AG04450 (cell line): Measurements from ENCODE around the gene INSYN1. TPM values are rescaled to one million over a fixed set of nuclear protein-coding genes. Genes with fewer than 3 reads are reported as not detected.

Experiments used
- CTCF ChIA-PET: fragments of 300-600, 350-600 bp; formaldehyde crosslinking; extraction: SDS; loops from one replicate; lab custom pipeline; 2022; ENCODE audit warnings: antibody characterized with exemption, inconsistent platforms; lab: Charles Lee
- POLR2A ChIA-PET: fragments of 350-600 bp; formaldehyde crosslinking; extraction: SDS; loops from one replicate; lab custom pipeline; 2021; ENCODE audit warnings: antibody characterized with exemption, inconsistent platforms; lab: Yijun Ruan, JAX
- DNase-seq: peaks from one replicate; pipeline ENCODE4 v3.0.0-alpha.2; 2011; ENCODE audit warnings: low read depth, low spot score
- H3K27ac ChIP-seq: one replicate; pipeline ENCODE4 v1.5.1; 2012; ENCODE audit warnings: low read depth, low read length, control low read depth
- H3K27me3 ChIP-seq: one replicate; pipeline ENCODE4 v1.6.0; 2012; ENCODE audit warnings: low read length; ENCODE audit not compliant: control insufficient read depth, insufficient read depth
- H3K4me3 ChIP-seq: 2 replicates; pipeline ENCODE4 v1.5.1; 2011; ENCODE audit warnings: mild to moderate bottlenecking, low read depth, low read length, control low read depth
- H3K9me3 ChIP-seq: 2 replicates; pipeline ENCODE4 v1.5.1; 2012; ENCODE audit warnings: low read length; ENCODE audit not compliant: control insufficient read depth, insufficient read depth
- polyA plus RNA-seq: library from polyadenylated mRNA; depleted of rRNA; stranded (reverse); fragments of >200 nt; gene quantifications from 2 replicates; pipeline ENCODE4 v1.2.3, GENCODE V29; 2011
- TF ChIP-seq, protein P1 (sequence below): IDR thresholded peaks from 2 replicates; pipeline ENCODE4 v1.5.1; 2011; ENCODE audit warnings: low read depth, low read length, control low read depth, inconsistent platforms

The INSYN1 gene
- polyA plus RNA-seq, 1 experiment, result 0.29 TPM

DNA sequence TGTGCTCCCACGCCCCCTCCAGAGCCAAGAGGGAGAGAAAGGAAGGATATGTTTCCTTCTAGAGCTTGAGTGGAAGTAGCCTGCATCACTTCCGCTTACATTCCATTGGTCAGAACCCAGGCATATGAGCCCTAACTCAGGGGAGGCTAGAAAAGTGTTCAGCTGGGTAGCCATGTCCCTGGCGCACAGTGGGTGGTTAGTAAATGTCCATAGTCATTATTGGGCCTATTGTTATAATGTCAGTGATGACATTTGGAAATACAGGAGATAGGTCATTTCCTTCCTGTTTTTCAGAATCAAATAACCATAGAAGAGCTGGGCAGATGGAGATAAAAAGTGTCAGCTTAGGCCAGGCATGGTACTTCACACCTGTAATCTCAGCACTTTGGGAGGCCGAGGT is 41.6 kb downstream of the INSYN1 start:
- H3K4me3 ChIP-seq, result no peak overlapping the region
- no peaks in the 10 kb centered on the region for H3K9me3 ChIP-seq
- H3K27ac ChIP-seq, result no peak overlapping the region
- ChIA-PET POLR2A (no interaction called here), CTCF (interaction anchor here (0.9 to 1.0 kb wide), 2 partner anchors 11 to 151 kb away, joined by 3 to 9 read pairs; no protein-coding TSS in a partner anchor)
- TF ChIP-seq, protein P1, sequence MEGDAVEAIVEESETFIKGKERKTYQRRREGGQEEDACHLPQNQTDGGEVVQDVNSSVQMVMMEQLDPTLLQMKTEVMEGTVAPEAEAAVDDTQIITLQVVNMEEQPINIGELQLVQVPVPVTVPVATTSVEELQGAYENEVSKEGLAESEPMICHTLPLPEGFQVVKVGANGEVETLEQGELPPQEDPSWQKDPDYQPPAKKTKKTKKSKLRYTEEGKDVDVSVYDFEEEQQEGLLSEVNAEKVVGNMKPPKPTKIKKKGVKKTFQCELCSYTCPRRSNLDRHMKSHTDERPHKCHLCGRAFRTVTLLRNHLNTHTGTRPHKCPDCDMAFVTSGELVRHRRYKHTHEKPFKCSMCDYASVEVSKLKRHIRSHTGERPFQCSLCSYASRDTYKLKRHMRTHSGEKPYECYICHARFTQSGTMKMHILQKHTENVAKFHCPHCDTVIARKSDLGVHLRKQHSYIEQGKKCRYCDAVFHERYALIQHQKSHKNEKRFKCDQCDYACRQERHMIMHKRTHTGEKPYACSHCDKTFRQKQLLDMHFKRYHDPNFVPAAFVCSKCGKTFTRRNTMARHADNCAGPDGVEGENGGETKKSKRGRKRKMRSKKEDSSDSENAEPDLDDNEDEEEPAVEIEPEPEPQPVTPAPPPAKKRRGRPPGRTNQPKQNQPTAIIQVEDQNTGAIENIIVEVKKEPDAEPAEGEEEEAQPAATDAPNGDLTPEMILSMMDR, result no peak
- DNase-seq, result no peak
- no peaks in the 10 kb centered on the region for H3K27me3 ChIP-seq

DNA sequence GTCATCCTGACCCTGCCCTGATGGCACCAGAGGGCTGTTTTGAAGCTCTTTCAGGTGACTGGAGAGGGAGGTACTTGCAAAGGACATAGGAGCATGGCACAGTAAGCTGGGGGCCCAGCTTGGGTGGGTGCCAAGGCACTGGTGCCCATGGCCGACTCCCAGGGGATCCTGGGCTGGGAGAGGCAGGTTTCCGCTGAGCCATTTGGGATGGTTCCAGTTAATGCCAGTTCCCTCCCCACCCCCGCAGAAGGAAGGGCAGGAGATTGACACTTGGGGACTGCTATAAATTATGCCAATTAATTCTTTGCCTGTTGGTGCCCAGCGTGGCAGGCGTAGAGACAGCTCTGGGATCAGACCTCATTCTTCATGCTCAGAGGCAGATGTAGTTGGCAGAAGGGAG is 42.8 kb downstream of the INSYN1 start:
- Histone ChIP-seq H3K27me3 (no peaks in the 10 kb centered on the region), H3K9me3 (no peaks in the 10 kb centered on the region), H3K4me3 (no peak overlapping the region), H3K27ac (no peak overlapping the region)
- CTCF ChIA-PET, result interaction anchor here (2.9 kb wide), 1 partner anchor 10 kb away, joined by 13 read pairs; no protein-coding TSS in a partner anchor
- DNase-seq, result no peak
- TF ChIP-seq, protein P1, result no peak
- POLR2A ChIA-PET, result no interaction called here

DNA sequence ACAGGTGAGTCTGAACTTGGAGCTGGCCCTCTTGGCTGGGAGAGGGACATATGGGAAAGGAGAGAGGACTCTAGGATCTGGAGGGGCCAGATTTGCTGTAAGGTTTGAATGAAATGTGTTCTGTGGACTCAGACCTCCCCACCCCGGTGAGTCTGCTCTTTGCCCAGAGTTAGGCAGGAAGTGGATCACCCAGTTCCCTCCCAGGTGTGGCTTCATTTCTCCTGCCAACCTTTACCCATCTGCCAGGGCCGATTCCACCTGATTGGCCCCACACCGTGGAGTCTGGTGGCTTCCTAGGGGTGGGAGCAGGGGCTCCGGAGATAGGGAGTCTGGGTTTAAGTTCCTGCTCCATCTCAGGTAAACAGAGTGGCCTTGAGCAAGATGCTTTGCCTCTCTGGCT is 43.5 kb downstream of the INSYN1 start:
- ChIA-PET POLR2A (no interaction called here), CTCF (interaction anchor here (2.9 kb wide), 1 partner anchor 9 kb away, joined by 13 read pairs; no protein-coding TSS in a partner anchor)
- H3K9me3 ChIP-seq, result no peaks in the 10 kb centered on the region
- H3K27me3 ChIP-seq, result no peaks in the 10 kb centered on the region
- H3K4me3 ChIP-seq, result no peak overlapping the region
- no peak for DNase-seq
- TF ChIP-seq, protein P1, result no peak
- H3K27ac ChIP-seq, result no peak overlapping the region

DNA sequence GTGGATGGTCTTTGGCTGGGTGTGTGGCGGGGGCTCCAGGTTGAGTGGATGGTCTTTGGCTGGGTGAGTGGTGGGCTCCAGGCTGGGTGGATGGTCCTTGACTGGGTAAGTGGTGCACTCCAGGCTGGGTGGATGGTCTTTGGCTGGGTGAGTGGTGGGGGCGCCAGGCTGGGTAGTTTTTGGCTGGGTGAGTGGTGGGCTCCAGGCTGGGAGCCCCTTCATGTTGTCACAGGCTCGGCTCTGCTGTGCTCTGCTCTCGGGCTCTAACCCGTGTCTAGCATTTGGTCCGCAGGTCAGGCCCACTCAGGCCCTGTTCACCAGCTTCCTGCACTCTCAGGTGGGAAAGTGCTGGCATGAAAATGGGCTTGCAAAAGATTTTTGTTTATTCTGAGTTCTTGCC is 43.9 kb downstream of the INSYN1 start:
- H3K4me3 ChIP-seq, result no peak overlapping the region
- CTCF ChIA-PET, result interaction anchor here (2.9 kb wide), 1 partner anchor 9 kb away, joined by 13 read pairs; no protein-coding TSS in a partner anchor

DNA sequence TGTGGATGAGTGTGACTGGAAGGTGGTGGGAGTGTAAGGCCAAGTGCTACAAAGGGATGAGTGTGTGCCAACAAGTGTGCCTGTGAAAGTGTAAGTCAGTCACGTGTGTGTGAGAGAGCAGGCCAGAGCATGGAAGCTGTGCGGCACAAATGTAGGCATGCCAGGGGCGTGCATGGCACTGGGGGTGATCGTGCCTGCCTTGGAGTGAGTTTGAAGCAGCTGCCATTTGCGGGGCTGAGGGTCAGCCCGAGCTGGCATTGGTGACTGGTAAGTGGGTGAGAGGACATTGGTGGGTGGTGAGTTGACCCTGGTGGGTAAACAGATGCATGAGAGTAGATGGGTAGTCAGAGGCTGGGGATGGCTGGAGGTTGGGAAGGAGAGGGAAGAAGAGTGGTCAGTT is 44.5 kb downstream of the INSYN1 start:
- CTCF ChIA-PET, result interaction anchor here (1.8 to 2.9 kb wide), 2 partner anchors 8 to 72 kb away, joined by 4 to 13 read pairs; no protein-coding TSS in a partner anchor

More for the DNA sequence above, 43.9 kb downstream of the INSYN1 start:
- no peak overlapping the region for H3K27ac ChIP-seq
- H3K9me3 ChIP-seq, result no peaks in the 10 kb centered on the region
- POLR2A ChIA-PET, result no interaction called here
- TF ChIP-seq, protein P1, result no peak
- no peaks in the 10 kb centered on the region for H3K27me3 ChIP-seq
- no peak for DNase-seq

More for the DNA sequence above, 44.5 kb downstream of the INSYN1 start:
- Histone ChIP-seq H3K27me3 (no peaks in the 10 kb centered on the region), H3K4me3 (no peak overlapping the region), H3K27ac (no peak overlapping the region), H3K9me3 (no peaks in the 10 kb centered on the region)
- DNase-seq, result no peak
- POLR2A ChIA-PET, result no interaction called here
- TF ChIP-seq, protein P1, result no peak
